ENCODE data around the gene C2orf76.
A peak's percentile ranks its signal among the peaks of the same experiment; 100 is the strongest.
"Not testable (repeated sequence)": the region's sequence is repeated elsewhere in the genome, so short reads cannot be mapped to it uniquely, and the experiment has no call there.

Gene C2orf76

GRCh38 chr2:119377294-119377992 lies 10.8 kb upstream of the C2orf76 start:
- no peak for DNase-seq (ENCODE audit: low read depth in 2 of 2)

GRCh38 chr2:119376810-119377209 lies 10.2 kb upstream of the C2orf76 start:
- no peak for DNase-seq (ENCODE audit: low read depth in 2 of 2)

- not testable (repeated sequence) for DNase-seq (ENCODE audit: low read depth in 2 of 2)
Observed at GRCh38 chr2:119376406-119376805, 9.8 kb upstream of the C2orf76 start.

DNA sequence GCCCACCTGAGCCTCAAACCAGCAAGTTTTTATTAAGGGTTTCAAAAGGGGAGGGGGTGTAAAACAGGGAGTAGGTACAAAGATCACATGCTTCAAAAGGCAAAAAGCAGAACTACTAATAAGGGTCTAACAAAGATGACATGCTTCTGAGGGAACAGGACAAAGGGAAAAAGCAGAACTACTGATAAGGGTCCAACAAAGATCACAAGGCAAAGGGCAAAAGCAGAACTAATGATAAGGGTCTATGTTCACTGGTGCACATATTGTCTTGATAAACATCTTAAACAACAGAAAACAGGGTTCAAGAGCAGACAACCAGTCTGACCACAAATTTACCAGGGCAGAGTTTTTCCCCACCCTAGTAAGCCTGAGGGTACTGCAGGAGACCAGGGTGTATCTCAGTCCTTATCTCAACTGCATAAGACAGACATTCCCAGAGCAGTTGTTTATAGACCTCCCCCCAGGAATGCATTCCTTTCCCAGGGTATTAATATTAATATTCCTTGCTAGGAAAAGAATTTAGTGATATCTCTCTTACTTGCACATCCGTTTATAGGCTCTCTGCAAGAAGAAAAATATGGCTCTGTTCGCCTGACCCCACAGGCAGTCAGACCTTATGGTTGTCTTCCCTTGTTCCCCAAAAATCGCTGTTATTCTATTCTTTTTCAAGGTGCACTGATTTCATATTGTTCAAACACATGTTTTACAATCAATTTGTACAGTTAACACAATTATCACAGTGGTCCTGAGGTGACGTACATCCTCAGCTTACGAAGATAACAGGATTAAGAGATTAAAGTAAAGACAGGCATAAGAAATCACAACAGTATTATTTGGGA lies 7.5 kb upstream of the C2orf76 start:
- DNase-seq (ENCODE audit: low read depth in 2 of 2), result not testable (repeated sequence)

GRCh38 chr2:119372778-119373568 lies 6.3 kb upstream of the C2orf76 start:
- DNase-seq (ENCODE audit: low read depth in 2 of 2), result no peak

- DNase-seq (ENCODE audit: low read depth in 2 of 2), result no peak
Observed at GRCh38 chr2:119371111-119371510, 4.5 kb upstream of the C2orf76 start.

DNA sequence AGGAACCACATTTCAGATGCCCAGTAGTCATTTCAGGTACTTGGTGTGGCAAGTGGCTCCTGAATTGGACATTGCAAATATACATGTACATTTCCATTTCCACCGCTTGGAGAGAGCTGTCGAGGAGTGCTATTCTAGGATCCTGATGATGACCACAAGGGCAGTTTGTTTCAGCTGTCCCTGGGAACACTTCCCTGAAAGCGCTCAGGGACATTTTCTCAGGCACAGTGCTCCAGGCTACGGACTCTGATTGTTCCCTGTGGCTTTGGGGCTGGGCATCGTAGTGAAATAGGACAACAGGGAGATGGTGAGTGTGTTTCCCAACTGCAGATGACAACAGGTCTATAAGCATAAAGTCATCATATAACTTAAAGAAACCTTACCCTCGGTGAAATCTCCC lies 3.2 kb upstream of the C2orf76 start:
- no peak for DNase-seq (ENCODE audit: low read depth in 2 of 2)

GRCh38 chr2:119367472-119368099 lies 952 bp upstream of the C2orf76 start:
- peak; percentile 25 to 29 for DNase-seq (ENCODE audit: low read depth in 2 of 2)

GRCh38 chr2:119366161-119366648 lies 429 bp downstream of the C2orf76 start:
- DNase-seq (ENCODE audit: low read depth in 2 of 2), result no peak

DNA sequence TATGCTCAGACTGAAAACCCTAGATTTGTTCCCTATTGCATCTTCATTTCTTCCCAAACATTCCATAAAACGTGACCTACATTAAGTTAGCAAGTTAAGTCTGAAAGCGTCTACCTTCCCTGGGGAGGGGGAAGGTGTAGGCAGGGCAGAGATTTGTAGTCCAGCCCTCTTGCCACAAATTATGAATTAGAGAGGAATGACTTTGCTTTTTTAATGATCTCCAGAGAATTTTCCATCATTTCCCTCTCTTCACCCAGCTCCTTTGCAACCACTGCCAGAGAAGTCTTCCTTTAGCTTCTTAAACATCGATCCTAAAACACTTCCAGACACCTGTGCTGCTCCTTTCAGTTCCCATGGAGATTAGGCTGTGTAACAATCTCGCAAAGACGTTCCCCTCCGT lies 1.2 kb downstream of the C2orf76 start:
- DNase-seq (ENCODE audit: low read depth in 2 of 2), result no peak

DNA sequence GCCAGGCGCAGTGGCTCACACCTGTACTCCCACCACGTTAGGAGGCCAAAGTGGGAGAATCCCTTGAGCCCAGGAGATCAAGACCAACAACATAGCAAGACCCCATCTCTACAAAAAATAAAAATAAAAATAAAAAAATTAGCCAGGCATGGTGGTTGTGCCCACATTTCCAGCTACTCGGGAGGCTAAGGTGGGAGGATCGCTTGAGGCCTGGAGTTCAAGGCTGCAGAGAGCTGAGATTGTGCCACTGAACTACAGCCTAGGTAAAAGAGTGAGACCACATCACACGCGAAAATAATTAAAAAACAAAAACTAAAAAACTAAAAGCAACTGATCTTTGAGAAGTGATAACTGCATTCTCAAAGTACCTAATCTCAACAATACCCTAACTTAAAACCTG lies 1.8 kb downstream of the C2orf76 start:
- no peak for DNase-seq (ENCODE audit: low read depth in 2 of 2)

DNA sequence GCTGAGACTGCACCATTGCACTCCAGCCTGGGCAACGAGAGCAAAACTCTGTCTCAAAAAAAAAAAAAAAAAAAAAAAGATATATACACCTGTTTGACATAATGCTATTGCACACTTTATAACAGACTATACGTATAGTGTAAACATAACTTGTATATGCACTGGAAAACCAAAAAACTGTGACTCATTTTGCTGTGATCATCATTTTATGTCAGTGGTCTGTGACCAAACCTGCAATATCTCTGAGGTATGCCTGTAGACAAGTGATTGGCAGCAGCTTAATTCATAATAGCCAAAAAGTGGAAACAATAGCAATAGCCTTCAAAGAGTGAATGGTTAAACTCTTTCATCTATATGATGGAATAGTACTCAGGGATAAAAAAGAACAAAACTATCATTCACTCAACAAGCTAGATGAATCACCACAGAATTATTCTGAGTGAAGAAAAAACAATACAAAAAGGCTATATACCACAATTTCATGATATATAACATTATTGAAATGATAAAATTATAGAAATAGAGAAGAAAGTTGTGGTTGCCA lies 6.1 kb downstream of the C2orf76 start:
- no peak for DNase-seq (ENCODE audit: low read depth in 2 of 2)

DNA sequence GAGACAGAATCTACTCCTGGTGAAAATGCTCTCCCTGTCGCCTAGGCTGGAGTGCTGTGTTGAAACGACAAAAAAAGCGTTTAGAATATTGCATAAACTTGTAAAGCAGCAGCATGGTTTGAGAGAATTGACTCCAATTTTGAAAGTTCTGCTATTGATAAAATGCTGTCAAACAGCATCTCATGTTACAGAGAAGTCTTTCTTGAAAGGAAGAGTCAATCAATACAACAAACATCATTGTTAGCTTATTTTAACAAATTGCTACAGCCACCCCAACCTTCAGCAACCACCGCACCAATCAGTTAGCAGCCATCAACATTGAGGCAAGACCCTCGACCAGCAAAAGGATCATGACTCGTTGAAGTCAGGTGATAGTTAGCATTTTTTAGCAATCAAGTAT lies 6.9 kb downstream of the C2orf76 start:
- no peak for DNase-seq (ENCODE audit: low read depth in 2 of 2)

DNA sequence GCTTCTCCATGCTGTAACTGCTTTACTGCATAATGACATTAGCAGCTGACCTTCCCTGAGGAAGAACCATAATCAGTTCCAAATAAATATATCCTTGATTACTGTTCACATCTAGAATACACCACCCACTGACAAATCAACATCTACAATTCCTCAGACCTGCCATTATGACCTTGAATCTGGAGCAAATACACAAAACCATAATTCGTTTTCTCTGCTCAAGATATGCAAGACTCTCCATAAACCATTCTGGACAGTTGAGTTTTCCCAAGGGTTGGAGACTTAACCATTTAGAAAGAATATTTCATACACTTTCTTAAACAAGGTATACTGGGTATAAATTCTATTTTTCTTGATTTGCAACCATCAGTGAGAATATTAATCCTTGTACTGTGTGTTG lies 11.8 kb downstream of the C2orf76 start:
- DNase-seq (ENCODE audit: low read depth in 2 of 2), result no peak

GRCh38 chr2:119352357-119352756 lies 14.3 kb downstream of the C2orf76 start:
- no peak for DNase-seq (ENCODE audit: low read depth in 2 of 2)

GRCh38 chr2:119350311-119350998 lies 16.2 kb downstream of the C2orf76 start:
- DNase-seq (ENCODE audit: low read depth in 2 of 2), result no peak

- DNase-seq (ENCODE audit: low read depth in 2 of 2), result no peak
Observed at GRCh38 chr2:119349289-119349688, 17.3 kb downstream of the C2orf76 start.

GRCh38 chr2:119341684-119342083 lies 24.9 kb downstream of the C2orf76 start:
- DNase-seq (ENCODE audit: low read depth in 2 of 2), result no peak

DNA sequence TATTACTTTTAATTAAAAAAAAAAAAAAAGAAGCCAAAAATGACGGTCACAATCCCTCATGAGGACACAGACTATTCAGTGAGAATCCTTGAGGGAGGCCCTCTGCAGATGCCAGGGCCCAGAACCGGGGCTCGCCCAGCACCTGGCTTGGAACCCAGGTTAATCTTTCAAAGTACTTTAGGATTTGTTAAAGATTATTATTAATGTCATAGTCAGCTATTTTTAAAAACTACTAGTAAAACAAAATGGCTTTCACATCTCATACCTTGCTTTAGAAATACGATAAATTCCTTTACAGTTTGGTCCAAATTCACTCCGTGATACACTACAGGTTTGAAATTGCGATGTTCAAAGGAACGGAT lies 27.1 kb downstream of the C2orf76 start:
- DNase-seq (ENCODE audit: low read depth in 2 of 2), result no peak

DNA sequence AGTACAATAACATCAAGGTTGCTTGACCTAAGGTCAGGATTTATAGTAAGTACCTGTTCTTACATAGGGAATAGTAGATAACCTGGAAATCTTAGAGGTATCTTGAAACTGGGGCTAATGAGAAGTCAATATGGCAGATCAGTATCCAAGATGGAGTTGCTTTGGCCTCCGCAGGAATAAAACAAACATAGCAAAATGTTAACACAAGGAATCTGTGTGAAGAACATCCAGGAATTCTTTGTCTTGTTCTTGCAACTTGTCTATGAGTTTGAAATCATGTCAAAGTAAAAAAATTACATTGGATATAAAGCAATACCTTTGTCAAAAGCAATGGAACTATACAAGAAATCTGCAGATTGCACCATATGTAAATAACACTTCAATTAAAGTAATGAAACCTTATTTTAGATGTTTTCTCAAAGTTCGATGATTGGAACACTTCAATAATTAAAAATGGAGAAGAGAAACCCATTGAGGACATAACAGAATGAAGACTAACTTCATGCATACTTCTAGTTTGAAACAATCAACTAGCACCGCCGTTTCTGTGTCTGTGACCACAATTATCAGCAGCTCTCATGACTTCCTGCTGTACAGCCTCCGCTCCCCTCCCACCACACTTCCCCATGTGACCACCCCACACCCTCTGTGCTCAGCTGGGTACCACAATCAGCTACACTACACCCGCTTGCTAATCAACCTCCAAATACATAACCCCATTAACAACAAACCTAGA lies 27.6 kb downstream of the C2orf76 start:
- no peak for DNase-seq (ENCODE audit: low read depth in 2 of 2)
